ENCODE data around the gene NECTIN4.
A peak's percentile ranks its signal among the peaks of the same experiment; 100 is the strongest.

NECTIN4 gene

GRCh38 chr1:161046605-161047228, 42.6 kb downstream of the NECTIN4 start:
- H3K27ac ChIP-seq = peak overlapping the region; percentile 96
- DNase-seq = no peak
- H3K27me3 ChIP-seq (replicated peaks) = no peaks in the 10 kb centered on the region
- H3K4me3 ChIP-seq (ENCODE audit: low read depth, low read length) = peak overlapping the region; percentile 90
- no peak for TF ChIP-seq CTCF (IDR thresholded peaks at IDR 0.05; ENCODE audit: low read depth, low read length, missing control alignments)
- H3K36me3 ChIP-seq (replicated peaks) = peaks cover 9% of the 10 kb centered on the region
- in situ Hi-C loops (cut with HindIII; ENCODE audit: low pct_ligation_motif_present, low sequenced_read_pairs) = loop anchor here (25.0 kb wide), 1 partner anchor 91 kb away; the partner anchor contains the start of gene DEDD

GRCh38 chr1:161045736-161046604, 43.4 kb downstream of the NECTIN4 start, which contains the start of gene USF1:
USF1 (minus strand) TSS chr1:161045977; CDS start chr1:161043275, 2,702 bp downstream.
- peak within 1 kb of the TSS; percentile 96 for H3K27ac ChIP-seq
- H3K4me3 ChIP-seq (ENCODE audit: low read depth, low read length) = peak within 1 kb of the TSS; percentile 90
- in situ Hi-C loops (cut with HindIII; ENCODE audit: low pct_ligation_motif_present, low sequenced_read_pairs) = loop anchor here (25.0 kb wide), 1 partner anchor 91 kb away; the partner anchor contains the start of gene DEDD
- no peak for TF ChIP-seq CTCF (IDR thresholded peaks at IDR 0.05; ENCODE audit: low read depth, low read length, missing control alignments)
- H3K36me3 ChIP-seq (replicated peaks) = peaks cover 14% of the 10 kb centered on the region
- DNase-seq = peak; percentile 95
- no peaks in the 10 kb centered on the region for H3K27me3 ChIP-seq (replicated peaks)

GRCh38 chr1:161044908-161045735, 44.2 kb downstream of the NECTIN4 start:
- peak; percentile 56 for DNase-seq
- Histone ChIP-seq H3K4me3 (ENCODE audit: low read depth, low read length) (peak overlapping the region; percentile 90), H3K27me3 (replicated peaks) (no peaks in the 10 kb centered on the region), H3K27ac (peak overlapping the region; percentile 96), H3K36me3 (replicated peaks) (peaks cover 23% of the 10 kb centered on the region)
- in situ Hi-C loops (cut with HindIII; ENCODE audit: low pct_ligation_motif_present, low sequenced_read_pairs) = loop anchor here (25.0 kb wide), 1 partner anchor 92 kb away; the partner anchor contains the start of gene DEDD
- no peak for TF ChIP-seq CTCF (IDR thresholded peaks at IDR 0.05; ENCODE audit: low read depth, low read length, missing control alignments)

GRCh38 chr1:161044535-161044907, 44.8 kb downstream of the NECTIN4 start:
- no peak for DNase-seq
- in situ Hi-C loops (cut with HindIII; ENCODE audit: low pct_ligation_motif_present, low sequenced_read_pairs) = loop anchor here (25.0 kb wide), 1 partner anchor 93 kb away; the partner anchor contains the start of gene DEDD
- no peak for TF ChIP-seq CTCF (IDR thresholded peaks at IDR 0.05; ENCODE audit: low read depth, low read length, missing control alignments)
- Histone ChIP-seq H3K27ac (peak overlapping the region; percentile 96), H3K27me3 (replicated peaks) (no peaks in the 10 kb centered on the region), H3K36me3 (replicated peaks) (peaks cover 29% of the 10 kb centered on the region), H3K4me3 (ENCODE audit: low read depth, low read length) (peak overlapping the region; percentile 90)

GRCh38 chr1:161039546-161039945, 49.8 kb downstream of the NECTIN4 start:
- in situ Hi-C loops (cut with HindIII; ENCODE audit: low pct_ligation_motif_present, low sequenced_read_pairs) = loop anchor here (25.0 kb wide), 1 partner anchor 98 kb away; the partner anchor contains the start of gene DEDD
- Histone ChIP-seq H3K4me3 (ENCODE audit: low read depth, low read length) (no peak overlapping the region), H3K27me3 (replicated peaks) (no peaks in the 10 kb centered on the region), H3K36me3 (replicated peaks) (peaks cover 31% of the 10 kb centered on the region), H3K27ac (no peak overlapping the region)
- DNase-seq = no peak
- TF ChIP-seq CTCF (IDR thresholded peaks at IDR 0.05; ENCODE audit: low read depth, low read length, missing control alignments) = no peak

Measured in brain microvascular endothelial cell (primary cell).